GM21786 (cell line): ENCODE results near the gene ITGA7.

ENCODE experiments used
- ATAC-seq: cut with Tn5 transposase; IDR thresholded peaks from one replicate; pipeline ENCODE4 v1.9.1; 2021; ENCODE audit not compliant: unreplicated experiment

Gene ITGA7

GRCh38 chr12:55685671-55686070 is 22.0 kb downstream of the ITGA7 start:
- no peak for ATAC-seq

GRCh38 chr12:55684761-55685370 is 22.8 kb downstream of the ITGA7 start:
- ATAC-seq: no peak

GRCh38 chr12:55683676-55684075 is 24.0 kb downstream of the ITGA7 start:
- ATAC-seq: no peak

- ATAC-seq: no peak
Observed at GRCh38 chr12:55682087-55682796, 25.5 kb downstream of the ITGA7 start.

DNA sequence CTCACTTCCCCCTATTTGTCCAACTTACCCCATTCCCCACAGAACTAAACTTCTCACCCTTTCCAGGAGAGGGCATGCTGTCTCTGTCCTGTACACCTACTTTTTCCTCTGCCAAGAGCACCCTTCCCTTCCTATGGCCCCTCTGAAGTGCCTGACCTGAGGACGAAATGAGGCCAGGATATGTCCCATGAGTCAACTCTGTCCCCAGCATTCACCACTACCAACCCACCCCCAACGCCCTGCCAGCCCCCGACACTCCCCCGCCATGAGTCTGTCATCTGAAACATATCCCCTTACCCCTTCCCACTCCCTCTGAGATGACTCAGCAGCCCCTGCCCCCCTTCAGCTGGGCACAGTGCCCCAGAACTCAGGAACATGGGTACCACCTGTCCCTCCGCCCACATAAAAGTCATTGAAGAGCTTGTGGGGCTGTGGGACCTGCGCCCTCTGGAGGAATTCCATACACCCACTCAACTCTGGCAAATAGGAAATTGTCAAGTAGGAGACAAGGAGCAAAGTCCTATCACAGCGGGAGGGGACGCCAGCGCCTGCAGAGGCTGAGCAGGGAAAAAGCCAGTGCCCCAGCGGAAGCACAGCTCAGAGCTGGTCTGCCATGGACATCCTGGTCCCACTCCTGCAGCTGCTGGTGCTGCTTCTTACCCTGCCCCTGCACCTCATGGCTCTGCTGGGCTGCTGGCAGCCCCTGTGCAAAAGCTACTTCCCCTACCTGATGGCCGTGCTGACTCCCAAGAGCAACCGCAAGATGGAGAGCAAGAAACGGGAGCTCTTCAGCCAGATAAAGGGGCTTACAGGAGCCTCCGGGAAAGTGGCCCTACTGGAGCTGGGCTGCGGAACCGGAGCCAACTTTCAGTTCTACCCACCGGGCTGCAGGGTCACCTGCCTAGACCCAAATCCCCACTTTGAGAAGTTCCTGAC is 26.3 kb downstream of the ITGA7 start:
- ATAC-seq: no peak

GRCh38 chr12:55679691-55680090 is 28.0 kb downstream of the ITGA7 start:
- ATAC-seq: no peak

GRCh38 chr12:55676707-55677106 is 31.0 kb downstream of the ITGA7 start:
- no peak for ATAC-seq

DNA sequence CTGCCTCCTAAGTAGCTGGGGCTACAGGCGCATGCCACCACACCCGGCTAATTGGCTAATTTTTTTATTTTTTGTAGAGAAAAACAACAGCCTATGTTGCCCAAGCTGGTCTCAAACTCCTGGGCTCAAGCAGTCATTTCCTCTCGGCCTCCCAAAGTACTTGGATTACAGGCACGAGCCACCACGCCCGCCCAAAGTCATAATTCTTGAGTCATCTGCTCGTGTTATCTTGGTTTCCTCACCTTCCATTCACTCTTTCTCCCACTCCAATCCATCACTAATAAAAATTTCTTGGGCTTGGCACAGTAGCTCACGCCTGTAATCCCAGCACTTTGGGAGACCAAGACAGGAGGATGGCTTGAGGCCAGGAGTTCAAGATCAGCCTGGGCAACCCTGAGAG is 32.0 kb downstream of the ITGA7 start:
- ATAC-seq: no peak

GRCh38 chr12:55673638-55674037 is 34.1 kb downstream of the ITGA7 start:
- peak; percentile 100 for ATAC-seq

DNA sequence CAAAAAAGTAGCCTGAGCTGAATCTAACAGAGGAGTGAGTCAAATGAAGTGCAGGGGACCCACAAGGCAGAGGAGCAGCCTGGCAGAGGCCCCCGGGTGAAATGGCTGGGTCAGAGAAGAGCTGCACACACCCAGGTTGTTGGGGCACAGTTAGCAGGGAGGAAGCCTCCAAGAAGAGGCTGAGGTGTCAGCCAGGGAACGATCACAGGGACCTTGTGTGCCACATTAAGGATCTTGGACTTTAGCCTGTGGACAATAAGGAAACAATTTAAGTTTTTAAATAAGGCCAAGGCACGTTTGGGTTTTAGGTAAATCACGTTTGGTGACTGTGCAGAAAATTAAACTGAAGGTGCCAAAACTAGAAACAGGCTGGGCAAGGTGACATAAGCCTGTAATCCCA is 36.0 kb downstream of the ITGA7 start:
- ATAC-seq: no peak

- ATAC-seq: no peak
Observed at GRCh38 chr12:55670276-55670675, 37.4 kb downstream of the ITGA7 start.

DNA sequence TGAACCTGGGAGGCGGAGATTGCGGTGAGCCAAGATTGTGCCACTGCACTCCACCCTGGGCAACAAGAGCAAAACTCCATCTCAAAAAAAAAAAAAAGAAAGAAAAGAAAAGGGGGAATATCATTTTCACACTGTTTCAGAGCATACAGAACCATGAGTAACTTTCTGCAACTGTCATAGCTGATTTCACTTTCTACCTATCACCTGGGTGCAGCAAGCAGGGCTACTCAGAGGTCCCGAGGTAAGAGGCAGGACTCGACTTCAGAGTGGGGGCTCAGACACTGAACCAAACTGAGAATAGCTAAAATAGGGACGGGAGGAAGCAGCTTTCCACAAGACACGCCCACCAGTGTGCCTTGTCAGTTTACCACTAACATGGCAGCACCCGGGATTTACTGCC is 41.2 kb downstream of the ITGA7 start:
- ATAC-seq: peak; percentile 59

- no peak for ATAC-seq
Observed at GRCh38 chr12:55664826-55665225, 42.9 kb downstream of the ITGA7 start.

DNA sequence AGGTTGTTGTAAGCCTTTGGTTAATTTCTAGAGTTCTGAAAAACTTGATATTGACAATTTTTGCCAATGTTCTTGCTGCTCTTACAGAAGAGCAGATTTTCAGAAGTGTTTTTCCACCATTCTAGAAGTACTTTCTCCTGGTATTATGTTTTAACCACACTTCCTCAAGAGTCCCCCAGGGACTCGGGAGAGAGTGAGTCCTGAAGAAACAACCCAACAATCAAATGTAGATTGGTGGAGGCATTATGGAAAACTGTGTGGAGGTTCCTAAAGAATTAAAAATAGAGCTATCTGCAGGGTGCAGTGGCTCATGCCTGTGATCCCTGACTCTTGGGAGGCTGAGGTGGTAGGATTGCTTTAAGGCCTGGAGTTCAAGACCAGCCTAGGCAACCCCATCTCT is 44.3 kb downstream of the ITGA7 start:
- ATAC-seq: no peak

- peak; percentile 55 for ATAC-seq
Observed at GRCh38 chr12:55659486-55660385, 48.0 kb downstream of the ITGA7 start.

- no peak for ATAC-seq
Observed at GRCh38 chr12:55658635-55659391, 48.9 kb downstream of the ITGA7 start.

DNA sequence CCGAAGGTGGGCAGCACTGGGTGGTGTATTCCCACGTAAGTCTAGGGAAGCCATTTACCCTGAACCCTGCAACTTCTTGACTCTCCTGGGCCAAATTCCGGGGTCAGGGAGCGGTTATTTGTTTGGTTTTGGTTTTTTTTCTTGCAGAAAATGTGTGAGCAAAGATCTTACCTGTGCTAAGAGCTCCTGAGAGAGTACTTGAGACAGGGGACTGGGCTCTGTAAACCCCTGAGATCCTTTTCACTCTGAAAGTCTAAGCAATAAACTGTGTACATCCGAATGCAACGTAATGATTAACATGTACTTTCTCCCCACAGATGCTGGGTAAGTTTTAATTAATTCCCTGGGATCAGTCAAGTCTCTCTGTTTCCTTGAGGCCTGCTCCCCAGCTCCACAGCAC is 49.5 kb downstream of the ITGA7 start:
- ATAC-seq: no peak

- ATAC-seq: no peak
Observed at GRCh38 chr12:55657212-55657611, 50.5 kb downstream of the ITGA7 start.

DNA sequence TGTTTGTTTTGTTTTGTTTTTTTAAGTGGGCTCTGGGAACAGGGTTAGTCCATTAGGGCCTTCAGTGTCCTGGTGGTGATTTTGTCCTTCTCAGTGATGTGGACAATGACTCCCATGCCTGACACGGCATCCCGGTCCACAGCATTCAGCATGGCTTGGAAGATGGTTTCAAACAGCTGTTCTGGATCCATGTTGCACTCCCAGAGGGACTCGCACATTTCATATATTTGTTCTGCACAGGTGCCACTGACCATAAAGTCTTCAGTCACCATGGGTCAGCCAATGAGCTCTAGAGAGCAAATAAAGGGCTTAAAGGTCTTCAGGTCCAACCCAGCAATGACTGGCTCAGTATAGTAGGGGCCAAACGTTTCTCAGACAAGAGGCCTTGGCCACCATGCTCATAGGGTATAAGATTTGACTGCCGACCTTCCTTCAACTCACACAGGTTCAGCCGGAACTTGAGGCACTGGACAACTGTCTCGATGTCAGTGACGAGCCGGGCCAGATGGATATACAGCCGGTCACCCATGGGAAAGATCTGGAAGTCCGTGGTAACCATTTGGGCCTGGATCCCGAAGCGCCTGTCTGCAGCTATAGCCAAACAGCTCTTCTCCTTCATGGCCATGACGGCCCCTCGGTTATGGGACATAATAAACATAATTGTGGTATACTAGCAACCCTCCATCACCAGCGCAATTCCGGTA is 53.0 kb downstream of the ITGA7 start:
- ATAC-seq: no peak
